HG03135 (cell line): Measurements from ENCODE around the gene ANKMY2.
"Not testable (repeated sequence)": the region's sequence is repeated elsewhere in the genome, so short reads cannot be mapped to it uniquely, and the experiment has no call there.

Experiments used
- ATAC-seq: cut with Tn5 transposase; IDR thresholded peaks from one replicate; pipeline ENCODE4 v1.9.1; 2021; ENCODE audit warnings: mild to moderate bottlenecking, moderate library complexity; ENCODE audit not compliant: unreplicated experiment

Gene ANKMY2

GRCh38 chr7:16645593-16646471 lies at the start of gene ANKMY2, which contains the start of gene BZW2:
TSS of gene ANKMY2 (minus strand) at chr7:16645754. CDS start at chr7:16645573, 181 bp downstream.
TSS of gene BZW2 (plus strand) at chr7:16646181. CDS start at chr7:16665444, 19,263 bp downstream.
- ATAC-seq: peak; percentile 98

- no peak for ATAC-seq
Measured at GRCh38 chr7:16694806-16695205, 49.3 kb upstream of the ANKMY2 start.

- ATAC-seq: no peak
Measured at GRCh38 chr7:16693601-16694318, 48.2 kb upstream of the ANKMY2 start.

GRCh38 chr7:16691241-16691640 lies 45.7 kb upstream of the ANKMY2 start:
- no peak for ATAC-seq

- no peak for ATAC-seq
Measured at GRCh38 chr7:16688249-16688648, 42.7 kb upstream of the ANKMY2 start.

GRCh38 chr7:16685535-16685934 lies 40.0 kb upstream of the ANKMY2 start:
- ATAC-seq: no peak

- no peak for ATAC-seq
Measured at GRCh38 chr7:16684935-16685334, 39.4 kb upstream of the ANKMY2 start.

- not testable (repeated sequence) for ATAC-seq
Measured at GRCh38 chr7:16678645-16679566, 33.4 kb upstream of the ANKMY2 start.

GRCh38 chr7:16677978-16678494 lies 32.5 kb upstream of the ANKMY2 start:
- ATAC-seq: no peak

- no peak for ATAC-seq
Measured at GRCh38 chr7:16675277-16675676, 29.7 kb upstream of the ANKMY2 start.

GRCh38 chr7:16671811-16672210 lies 26.3 kb upstream of the ANKMY2 start:
- no peak for ATAC-seq

- ATAC-seq: no peak
Measured at GRCh38 chr7:16670731-16671344, 25.3 kb upstream of the ANKMY2 start.

GRCh38 chr7:16670021-16670420 lies 24.5 kb upstream of the ANKMY2 start:
- no peak for ATAC-seq

GRCh38 chr7:16669581-16669980 lies 24.0 kb upstream of the ANKMY2 start:
- no peak for ATAC-seq

GRCh38 chr7:16668978-16669377 lies 23.4 kb upstream of the ANKMY2 start:
- ATAC-seq: no peak

GRCh38 chr7:16668049-16668858 lies 22.7 kb upstream of the ANKMY2 start:
- no peak for ATAC-seq

GRCh38 chr7:16667355-16667754 lies 21.8 kb upstream of the ANKMY2 start:
- no peak for ATAC-seq

GRCh38 chr7:16661924-16662323 lies 16.4 kb upstream of the ANKMY2 start:
- no peak for ATAC-seq

GRCh38 chr7:16660702-16661464 lies 15.3 kb upstream of the ANKMY2 start:
- no peak for ATAC-seq
